GM19023 (cell line): Measurements from ENCODE around the gene PROX2.
A peak's percentile ranks its signal among the peaks of the same experiment; 100 is the strongest.

Experiments
- ATAC-seq: cut with Tn5 transposase; IDR thresholded peaks from one replicate; pipeline ENCODE4 v1.9.1; 2021; ENCODE audit warnings: mild to moderate bottlenecking, moderate library complexity; ENCODE audit not compliant: unreplicated experiment

PROX2 gene

DNA sequence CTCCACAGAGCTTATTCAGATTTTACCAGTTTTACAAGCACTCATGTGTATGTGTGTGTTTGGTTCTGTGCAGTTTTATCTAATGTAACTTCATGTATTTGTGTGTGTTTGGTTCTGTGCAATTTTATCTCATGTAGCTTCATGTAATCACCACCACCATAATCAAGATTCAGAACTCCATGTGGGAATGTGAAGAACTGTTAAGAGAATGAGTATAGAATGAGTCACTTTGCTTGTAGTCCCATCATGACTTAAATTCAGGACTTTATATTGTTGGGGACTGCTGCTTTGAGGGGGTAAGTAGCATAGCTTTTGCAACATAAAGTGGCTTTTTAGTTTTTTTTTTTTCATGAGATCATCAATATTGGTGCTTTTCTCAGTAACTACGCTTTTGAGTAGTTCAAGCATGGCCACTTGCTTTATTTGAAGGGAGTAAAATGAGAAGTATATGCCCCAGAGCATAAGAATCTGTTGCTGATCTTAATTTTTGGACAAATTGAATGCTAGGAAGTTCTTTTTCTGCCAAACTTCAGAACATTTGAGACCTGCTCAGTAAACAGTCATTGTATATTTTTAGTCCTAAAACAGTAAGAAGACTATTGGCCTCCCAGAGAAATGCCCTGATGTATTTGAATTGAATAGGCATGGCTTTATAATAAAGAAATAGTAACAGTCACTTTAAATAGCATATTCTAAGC, 28.8 kb downstream of the PROX2 start:
- ATAC-seq, result no peak

DNA sequence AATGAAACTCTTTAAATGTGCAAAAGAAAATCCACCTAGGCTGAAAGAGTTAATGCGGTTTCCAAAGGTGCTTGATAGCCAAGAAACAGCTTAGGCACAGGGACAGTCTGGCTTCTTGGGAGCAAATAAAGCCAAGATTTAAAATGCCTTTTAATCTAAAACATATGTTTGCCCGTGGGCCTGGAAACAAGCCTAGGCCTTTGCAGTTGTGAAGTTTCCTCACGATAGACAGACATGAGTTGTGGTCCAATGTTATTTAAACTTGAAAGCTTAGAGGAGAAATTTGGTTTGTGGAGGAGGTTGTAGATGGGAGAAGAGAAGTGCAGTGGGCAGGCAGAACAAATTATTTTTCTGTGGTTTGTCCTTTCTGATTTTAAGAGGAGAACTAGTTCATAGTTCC, 29.8 kb downstream of the PROX2 start:
- ATAC-seq, result no peak

DNA sequence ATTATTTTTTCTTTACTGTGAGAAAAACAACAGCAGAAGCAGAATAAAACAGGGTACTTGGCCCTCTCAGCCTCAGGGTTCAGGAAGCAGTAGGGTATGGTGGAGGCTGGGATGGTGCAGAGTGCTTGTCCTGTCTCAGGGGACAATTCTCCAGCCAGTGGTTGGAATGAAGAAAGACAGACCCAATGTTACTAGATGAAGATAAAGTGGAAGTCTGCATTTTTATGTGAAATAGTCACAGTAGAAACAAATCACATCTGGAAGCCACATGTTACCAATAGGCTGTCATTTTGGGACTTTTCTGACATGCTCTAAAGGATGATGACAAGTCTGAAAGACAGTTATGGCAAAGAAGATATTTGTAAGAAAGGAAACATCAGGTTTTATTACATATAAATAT, 32.3 kb downstream of the PROX2 start:
- no peak for ATAC-seq

DNA sequence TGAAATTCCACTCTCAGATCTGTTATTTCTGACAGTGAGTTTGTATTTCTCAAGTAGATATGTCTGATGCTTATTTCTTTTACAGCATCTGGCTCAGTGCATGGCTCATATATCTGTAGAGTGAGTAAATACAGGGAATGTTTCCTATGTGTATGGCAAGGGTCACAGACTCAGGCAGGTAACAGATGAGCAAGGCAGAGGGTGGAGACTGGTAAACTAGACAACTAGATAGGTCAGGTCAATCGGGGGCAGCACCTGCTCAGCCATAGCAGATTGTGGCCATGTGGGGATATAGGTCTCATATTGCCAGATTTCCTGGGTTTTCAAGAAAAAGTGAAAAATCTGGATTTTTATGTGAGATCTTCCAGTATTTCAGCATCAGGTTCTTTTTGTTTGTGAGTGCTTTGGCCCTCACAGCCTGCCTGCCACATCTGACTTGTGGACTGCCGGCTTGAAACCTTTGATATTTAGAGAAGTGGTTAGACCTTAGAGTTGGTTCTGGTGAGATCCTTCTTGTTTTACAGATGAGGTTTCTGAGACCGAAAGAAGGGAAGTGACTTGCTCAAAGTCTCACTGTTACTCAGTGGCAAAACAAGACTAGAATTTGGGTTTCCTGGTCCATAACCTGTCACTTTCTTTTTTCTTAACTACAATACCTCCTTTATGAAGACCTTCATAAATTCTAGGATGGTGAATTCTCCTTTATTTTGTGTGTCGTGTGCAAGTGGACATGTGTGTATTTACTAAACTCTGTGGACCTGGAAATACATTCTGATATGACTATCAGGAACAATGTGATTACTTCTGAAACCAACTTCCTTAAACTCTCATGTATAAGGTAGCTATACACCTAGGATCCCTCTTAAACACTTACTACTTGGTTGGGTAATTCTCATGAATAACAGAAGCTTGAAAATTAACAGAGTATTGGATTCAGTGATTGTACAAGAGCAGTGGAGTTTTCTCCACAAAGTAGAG, 34.4 kb downstream of the PROX2 start:
- ATAC-seq, result peak; percentile 78

DNA sequence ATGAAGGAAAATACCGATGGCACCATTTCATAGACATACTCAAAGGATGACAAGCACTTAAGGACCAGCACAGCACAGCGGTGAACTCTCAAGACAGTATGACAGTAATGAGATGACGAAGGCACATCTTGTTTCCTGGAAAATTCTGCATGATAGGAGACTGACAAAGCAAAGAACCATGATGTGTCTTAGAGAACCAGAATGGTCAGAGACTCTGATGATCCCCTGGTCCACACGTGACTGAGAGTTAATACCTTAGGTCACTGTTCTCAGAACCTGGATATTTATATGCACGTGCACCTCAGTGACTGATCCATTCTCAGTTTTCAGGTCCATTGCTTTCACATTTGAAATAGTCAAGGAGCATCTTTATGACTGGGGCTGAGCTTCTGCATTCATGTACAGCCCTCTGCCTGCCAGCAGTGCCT, 35.3 kb downstream of the PROX2 start:
- ATAC-seq, result no peak

DNA sequence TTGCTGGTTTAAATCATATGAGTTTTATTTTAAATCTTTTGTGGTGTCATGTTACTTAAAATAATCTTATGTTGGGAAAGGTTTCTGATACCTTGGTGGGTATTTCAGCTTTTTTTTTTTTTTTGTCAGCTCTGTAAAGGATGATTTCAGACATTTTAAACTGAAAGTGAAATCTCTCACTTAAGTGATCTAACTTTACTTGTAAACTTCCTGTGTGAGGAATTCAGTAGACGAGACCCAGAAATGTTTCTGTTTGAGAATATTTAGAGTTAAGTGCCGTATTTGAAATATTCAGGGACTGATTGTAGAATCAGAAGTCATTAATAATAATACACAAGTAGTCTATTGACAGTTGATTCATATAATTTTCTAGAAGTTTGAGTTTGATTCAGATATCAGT, 37.8 kb downstream of the PROX2 start:
- ATAC-seq, result no peak

DNA sequence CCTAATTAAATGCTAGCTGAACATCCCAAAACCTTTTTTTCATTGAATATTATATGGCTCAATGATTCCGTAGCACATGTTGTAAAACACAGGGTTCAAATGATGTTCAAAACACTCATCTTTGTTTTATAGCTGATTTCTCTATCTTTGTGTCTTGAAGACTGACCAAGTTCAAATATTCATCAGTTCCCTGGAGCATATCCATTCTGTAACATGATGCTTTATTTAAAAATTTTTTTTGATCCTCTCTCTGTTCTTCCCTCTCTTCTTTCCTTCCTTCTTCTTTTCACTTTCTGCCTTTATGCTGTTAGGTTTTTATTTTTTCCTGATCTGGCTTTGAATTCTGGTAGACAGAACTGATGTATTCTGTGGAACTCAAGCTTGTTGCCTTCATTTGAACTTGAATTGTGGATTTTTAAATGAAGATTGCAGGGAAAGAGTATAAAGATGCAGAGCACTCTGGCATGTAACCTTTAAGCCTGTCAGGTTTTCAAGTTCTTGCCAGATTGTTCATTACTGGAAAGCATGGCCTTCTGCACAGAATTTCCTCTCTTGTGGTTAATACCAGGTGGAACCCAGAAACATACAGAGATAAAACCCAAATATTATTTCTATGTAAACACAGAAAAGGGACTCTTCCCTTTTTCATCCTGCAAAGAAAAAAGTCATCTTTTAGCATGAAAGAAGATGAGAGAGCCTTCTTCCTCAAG, 39.5 kb downstream of the PROX2 start:
- no peak for ATAC-seq

DNA sequence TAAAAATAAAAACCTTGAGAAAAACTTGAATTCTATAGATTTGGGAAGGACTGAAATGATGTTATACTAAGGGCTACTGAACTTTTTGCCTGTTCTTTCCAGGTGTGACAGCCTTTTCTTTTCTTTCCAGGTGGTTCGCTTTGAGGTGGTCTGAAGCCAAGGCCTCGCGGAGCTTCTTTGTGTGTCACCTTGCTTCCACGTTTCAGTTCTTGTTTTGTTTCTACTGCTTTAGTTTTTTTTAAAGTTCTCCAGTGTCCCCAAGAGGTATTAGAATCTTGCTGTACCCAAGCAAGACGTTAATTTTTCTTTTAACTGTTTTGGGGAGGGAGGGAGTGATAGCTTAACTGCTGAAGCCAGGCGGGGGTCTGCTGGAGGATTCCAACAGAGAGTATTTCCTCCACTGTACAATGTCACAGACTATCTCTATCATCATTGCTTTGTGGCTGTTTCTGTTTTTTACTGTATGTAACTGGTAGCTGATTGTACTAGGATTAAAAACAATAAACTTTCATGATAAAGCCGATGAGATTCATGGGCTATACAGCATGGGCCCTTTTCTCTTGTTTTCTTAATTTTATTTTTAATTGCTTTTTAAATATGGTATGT, 40.2 kb downstream of the PROX2 start:
- no peak for ATAC-seq

DNA sequence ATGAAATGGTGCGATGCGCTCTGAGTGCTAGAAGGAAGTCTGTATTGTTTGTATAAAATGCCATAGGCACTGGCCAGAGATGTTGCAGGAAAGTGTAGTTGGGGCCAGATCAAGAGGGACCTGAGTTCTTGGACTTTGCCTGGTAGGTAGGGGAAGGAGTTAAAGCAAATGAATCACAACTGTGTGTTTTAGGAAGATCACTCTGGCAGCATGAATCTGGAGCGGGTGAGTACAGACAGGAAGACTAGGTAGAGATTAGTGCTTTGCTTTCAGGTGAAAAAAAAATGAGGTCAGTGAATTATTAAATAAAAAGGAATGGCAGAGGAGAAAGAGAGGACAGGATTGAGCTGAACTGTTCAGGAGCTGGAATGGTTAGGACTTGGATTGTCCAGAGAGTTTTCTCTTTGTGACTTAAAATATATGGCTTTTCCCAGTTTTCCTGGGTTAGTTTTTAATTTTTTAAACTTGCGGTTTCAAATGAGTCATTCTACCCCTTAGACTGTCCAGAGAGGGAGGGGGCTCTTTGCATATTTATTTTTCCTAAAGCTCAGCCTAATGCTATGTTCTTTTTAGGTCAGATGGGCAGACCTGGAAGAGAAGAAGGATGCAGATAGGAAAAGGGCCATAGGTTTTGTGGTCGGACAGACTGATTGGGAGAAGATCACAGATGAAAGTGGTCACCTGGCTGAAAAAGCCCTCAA, 41.1 kb downstream of the PROX2 start:
- ATAC-seq, result no peak

DNA sequence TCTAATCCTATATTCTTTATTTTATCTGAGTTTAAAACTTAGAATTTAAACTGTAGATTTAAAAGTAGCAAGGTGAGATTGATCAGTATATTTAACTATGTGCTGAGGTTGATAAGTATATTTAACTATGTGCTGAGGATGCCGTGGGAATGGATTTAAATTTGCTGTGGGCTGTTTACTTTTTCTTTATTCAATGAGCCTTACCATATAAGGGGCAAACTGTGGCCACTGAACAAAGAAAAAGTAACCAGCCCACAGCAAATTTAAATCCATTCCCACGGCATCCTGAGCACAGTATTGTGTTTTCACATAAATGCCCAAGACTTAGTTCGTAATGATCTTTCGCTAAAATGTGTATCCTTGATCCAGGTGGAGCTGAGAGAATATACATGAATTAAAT, 43.1 kb downstream of the PROX2 start:
- ATAC-seq, result no peak

DNA sequence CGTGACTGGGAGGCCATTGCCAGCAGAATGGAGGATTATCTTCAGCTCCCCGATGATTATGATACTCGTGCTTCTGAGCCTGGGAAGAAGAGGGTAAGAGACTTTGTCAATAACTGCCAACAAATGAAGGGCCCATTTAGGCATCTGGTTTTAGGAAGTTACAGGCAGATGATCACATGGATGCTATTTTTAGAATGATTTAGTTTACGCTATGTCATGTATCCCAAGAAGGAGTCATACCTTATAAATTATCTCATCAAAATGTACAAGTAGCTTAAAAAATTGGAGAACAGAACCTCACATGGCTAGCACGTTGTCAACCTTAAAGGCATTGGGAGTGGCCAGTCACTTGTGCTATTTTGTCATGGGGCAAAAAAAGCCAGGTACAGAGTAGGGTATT, 46.7 kb downstream of the PROX2 start:
- no peak for ATAC-seq

DNA sequence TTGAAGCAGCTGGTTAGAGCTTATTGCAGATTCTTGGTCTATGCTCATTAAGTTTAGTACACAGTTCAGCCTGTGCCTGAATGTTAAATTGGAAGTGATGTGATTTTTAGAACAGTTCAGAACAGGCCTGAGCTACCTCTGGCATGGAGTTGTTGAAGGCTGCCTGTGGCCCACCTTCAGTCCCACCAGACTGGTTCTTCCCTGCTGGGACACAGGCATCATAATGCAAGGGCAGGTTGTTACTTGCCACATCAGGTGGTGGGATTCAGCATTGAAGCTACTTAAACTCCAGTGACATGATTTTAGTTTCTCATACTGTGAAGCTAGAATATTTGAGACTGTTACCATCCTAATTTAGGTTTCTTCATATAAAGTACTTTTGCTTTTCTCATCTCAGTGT, 49.4 kb downstream of the PROX2 start:
- ATAC-seq, result no peak
